Myocyte (in vitro differentiated cells): ENCODE measurements around the gene BRD2. TPM values are rescaled to one million over a fixed set of nuclear protein-coding genes. Genes with fewer than 3 reads are reported as not detected.
"Not testable (repeated sequence)": the region's sequence is repeated elsewhere in the genome, so short reads cannot be mapped to it uniquely, and the experiment has no call there.

Source experiments
- DNase-seq: peaks from one replicate; pipeline ENCODE4 v3.0.0-alpha.2; 2012; ENCODE audit warnings: low read depth
- polyA plus RNA-seq: library from polyadenylated mRNA; unstranded; fragments of >200 nt; gene quantifications from one replicate; pipeline ENCODE4 v1.2.1, GENCODE V29; 2012; ENCODE audit warnings: missing spikeins
- total RNA-seq: library from RNA; depleted of rRNA; stranded (reverse); fragments of >200 nt; gene quantifications from 2 replicates; pipeline ENCODE4 v1.2.3, GENCODE V29; 2014

The BRD2 gene
- total RNA-seq = 108 and 112 TPM in 2 replicates
- 126 TPM for polyA plus RNA-seq

DNA sequence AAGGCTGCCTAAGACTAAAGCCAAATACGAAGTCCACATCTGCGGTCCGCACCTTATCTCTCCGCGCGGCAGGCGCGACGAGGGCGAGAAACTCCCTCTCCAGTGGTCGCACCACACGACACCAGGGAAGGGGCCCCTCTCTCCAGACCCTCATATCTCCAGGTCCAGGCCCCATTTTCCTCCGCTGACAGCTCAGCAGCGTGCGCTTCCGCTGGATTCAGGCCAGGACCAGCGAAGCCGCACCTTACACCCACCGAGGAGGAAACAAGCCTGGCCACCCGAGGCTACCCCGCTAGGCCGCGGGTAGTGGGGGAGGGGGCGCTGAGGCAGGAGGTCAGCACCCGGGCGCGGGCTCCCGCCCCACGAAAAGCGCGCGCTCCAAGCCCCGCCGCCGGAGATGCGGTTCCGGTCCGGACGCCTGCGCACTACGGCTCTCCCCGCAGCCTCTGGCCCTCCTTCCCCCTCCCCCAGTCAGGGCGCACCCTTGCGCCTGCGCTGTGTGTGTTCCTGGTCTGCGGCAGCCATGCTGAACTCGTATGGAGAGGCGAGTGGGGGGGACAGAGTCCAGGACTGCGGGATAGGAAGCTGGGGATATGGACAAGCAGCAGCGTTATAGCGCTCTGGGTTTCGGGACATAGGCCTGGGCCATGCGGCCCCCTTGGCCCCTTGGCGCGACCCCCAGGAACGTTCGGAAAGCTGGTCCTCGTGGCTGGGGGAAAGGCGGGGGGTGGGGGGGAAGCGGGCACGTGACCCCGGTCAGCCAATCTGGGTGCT is at the start of gene BRD2:
Gene BRD2 (plus strand): TSS at position 502 of the 774 bp plus-strand sequence. CDS start 4,305 bp downstream, outside the sequence.
- DNase-seq = peak; percentile 98

DNA sequence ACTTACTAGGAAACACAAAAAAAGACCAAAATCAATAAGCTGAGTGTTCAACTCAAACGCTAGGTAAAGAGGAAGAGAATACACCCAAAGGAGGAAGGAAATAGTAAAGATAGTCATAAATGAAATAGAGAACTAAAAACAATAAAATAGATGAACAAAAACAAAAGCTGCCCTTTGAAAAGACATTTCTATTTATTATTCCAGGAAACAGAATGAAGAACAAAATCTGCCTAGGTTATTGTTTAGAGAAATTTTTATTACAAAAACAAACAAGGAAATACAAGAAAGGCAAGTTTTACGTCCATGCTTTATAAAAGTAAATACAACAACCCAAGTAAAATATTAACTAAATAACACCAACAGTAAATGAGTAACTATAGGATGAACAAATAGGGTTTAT is 47.7 kb upstream of the BRD2 start:
- no peak for DNase-seq

GRCh38 chr6:32922083-32922482 is 46.3 kb upstream of the BRD2 start:
- DNase-seq = no peak

- no peak for DNase-seq
Measured at GRCh38 chr6:32931211-32931610, 37.2 kb upstream of the BRD2 start.

GRCh38 chr6:32932132-32932868 is 36.1 kb upstream of the BRD2 start:
- peak; percentile 4 for DNase-seq

- DNase-seq = peak; percentile 81
Measured at GRCh38 chr6:32933661-32934085, 34.7 kb upstream of the BRD2 start.

DNA sequence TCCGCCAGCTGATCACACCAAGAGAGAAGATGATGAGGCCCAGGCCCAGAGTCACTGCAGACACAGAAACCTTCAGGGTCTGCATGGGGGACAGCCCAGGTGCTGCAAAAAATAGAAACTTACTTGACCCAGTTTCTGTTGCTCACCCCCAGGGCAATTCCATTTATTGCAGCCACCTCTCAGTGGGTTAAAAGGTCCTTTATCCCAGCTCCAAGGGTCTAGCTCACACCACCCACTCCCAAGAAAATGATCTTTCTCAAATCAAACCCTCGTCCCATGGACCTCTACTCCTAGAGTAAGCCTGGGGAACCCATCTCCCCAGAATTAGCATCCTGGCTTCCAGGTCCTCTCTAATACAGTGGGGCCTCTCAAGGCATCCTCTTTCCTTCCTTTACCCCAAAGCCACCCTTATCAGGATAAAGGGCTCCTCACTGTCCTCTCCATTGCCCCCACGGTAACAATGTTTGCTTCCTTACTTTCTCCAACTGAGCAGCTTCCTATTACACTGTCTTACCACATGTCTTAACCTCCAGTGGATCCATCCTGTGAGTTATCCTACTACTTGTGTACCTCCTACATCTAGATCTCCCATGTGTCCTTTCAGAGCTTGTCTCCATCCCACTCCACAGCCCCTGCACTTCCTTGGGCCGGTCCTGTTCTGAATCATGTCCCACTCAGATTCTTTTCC is 32.7 kb upstream of the BRD2 start:
- DNase-seq = no peak

DNA sequence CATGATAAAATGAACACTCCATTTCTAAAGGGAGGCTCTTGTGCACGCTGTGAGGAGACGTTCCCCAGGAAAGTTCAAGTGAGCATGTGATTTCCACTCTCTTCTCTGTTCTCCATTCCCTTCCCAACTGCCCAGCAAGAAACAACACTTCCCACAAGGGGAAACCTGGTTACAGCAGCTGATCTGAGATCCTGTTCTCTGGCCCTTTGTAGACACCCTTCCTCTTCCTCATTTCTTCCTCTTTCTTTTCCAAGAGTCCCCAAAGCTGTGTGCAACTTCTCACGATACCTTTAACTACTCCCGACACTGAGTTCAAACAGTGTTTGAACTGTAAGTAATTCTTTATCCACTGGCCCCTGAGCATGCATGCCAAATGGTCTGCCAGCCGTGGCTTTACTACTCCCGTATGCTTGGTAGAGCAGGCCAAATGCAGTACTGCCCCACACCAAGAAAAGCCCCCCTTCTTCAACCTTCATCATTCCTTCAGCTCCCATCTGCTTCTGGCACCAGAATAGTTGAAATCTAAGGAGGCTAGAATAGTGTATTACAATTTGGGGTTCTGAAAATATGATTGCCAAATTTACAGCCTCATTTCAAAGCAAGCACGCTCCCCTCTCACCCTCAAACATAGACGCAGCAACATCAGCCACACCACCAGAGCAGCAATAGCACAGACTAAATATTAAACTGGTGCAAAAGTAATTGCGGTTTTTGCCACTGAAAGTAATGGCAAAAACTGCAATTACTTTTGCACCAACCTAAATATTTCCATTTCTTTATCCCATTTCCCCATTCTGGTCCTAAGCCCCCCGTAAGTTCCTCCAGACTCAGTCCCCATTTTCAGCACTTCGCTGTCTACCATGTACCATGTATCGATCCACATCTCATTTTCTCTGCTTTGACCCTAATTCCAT is 31.9 kb upstream of the BRD2 start:
- DNase-seq = no peak

- no peak for DNase-seq
Measured at GRCh38 chr6:32937230-32937633, 31.2 kb upstream of the BRD2 start.

DNA sequence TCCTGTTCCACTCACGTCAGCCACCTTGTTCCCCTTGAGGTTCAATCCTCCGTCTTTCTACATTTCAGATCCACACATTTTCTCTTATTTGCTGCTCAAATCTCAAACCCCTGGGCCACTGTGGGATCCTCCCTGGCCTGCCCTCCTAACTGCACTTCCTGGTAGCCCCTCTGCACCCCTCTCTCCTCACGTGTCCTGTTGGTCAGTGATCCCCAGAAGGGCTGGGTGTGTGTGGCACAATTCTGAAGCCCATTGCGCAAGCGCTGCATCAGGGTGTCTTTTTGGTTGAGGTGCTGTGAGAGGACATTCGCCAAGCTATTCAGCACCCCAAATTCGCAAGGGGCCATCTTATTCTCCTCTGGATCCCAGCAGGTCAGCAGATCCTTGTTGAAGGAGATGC is 29.9 kb upstream of the BRD2 start:
- no peak for DNase-seq

- DNase-seq = peak; percentile 79
Measured at GRCh38 chr6:32940656-32941213, 27.7 kb upstream of the BRD2 start, which contains the start of gene HLA-DMB. Gene HLA-DMB, minus strand, starts transcription at chr6:32941028. Its CDS starts 221 bp downstream, at chr6:32940807.

DNA sequence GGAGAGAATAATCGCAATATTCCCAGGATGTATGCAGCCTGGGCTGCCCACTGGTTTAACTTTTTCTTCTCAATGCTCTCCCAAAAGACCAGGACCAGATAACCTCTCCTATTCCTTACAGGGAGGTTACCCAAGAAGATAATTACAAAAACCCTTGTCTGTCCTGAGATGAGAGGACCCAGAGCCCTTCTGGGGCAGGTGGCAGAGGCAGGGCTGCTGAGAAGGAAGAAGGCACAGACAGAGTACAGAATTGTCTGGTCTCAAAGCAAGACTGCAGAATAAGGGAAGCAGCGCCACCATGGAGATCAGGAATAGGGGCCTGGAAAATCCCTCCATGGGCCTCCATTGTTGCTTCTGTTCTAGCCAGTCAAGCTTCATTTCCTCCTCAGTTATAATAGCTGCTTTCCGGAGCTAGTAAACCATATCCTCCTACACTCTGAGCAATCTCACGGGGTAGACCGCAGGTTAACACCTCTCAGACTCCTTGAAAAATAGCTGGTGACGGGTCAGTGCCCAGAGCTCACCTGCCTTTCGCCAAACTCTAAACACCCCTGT is 27.1 kb upstream of the BRD2 start:
- DNase-seq = no peak

DNA sequence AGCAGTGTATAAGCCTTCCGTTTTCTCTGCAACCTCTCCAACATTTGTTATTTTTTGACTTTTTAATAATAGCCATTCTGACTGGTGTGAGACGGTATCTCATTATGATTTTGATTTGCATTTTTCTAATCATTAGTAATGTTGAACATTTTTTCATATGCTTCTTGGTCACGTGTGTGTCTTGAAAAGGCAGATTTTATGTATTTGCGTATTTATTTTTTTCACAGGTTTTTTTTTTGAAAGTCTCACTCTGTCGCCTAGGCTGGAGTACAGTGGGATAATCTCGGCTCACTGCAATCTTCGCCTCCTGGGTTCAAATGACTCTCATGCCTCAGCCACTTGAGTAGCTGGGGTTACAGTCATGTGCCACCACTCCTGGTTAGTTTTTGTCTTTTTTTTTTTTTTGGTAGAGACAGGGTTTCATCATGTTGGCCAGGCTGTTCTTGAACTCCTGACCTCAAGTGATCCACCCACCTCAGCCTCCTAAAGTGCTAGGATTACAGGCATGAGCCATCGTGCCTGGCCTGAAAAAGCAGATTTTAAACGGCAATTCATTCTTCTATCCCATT is 25.8 kb upstream of the BRD2 start:
- not testable (repeated sequence) for DNase-seq

DNA sequence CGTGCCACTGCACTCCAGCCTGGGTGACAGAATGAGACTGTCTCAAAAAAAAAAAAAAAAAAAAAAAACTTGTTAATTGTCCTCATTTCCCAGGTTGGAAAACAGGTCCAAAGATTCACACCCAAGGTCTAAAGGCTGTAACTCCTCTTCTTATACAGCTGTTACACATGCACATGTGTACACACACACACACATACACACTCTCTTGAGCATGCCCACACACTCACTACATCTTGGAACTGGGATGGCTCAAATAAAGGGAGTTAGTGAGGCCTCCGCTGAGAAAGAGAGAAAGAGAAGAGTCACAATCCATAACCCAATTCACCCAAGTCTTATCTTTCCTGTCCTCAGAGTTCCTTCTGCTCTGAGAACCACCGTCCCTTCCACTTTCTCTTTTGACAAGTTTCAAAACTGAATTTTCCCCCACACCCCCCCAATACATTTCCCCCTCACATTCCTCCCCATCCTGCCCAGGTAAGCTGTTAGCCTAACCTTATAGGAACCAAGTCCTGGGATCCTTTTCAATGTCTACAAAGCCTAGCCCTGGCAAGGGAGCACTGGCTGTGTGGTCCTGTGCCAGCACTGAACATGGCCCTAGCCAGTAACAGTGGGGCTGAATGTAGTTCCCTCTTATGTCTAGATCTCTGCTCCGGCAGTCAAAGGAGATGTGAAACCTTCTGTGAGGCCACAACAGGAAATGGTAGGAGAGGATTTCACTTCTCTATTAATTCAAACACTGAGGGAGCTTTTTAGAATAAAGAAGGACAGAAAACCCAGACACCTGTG is 24.3 kb upstream of the BRD2 start:
- DNase-seq = no peak

DNA sequence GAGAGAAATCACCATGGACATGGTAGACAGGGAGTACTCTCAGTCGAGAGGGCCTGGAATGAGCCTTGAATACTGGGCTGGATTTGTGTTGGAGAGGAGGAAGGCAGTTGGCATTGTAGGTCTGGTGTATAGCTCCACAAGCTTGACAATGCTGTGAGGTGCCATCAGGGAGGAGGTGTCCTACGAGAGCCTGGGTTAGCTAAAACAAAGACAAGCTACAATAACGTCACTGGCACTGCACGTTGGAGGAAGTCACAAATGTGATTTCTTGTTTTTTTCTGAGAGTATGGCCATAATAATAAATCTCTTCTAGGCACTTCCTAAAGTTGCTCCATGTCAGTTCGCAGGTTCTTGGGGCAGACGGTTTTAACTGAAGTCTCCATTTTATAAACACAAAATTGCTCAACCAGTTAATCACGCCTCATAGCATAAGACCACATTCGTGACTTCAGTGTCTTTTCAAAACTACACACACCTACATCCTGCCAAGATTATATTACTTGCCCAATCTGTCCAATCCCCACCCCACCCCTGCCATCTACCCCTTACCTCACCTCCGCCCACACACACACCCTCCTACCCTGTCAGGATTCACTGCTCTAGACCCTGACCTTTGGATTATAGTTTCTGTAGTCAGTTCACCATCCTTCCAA is 23.2 kb upstream of the BRD2 start:
- no peak for DNase-seq

GRCh38 chr6:32945953-32946352 is 22.4 kb upstream of the BRD2 start:
- DNase-seq = no peak

DNA sequence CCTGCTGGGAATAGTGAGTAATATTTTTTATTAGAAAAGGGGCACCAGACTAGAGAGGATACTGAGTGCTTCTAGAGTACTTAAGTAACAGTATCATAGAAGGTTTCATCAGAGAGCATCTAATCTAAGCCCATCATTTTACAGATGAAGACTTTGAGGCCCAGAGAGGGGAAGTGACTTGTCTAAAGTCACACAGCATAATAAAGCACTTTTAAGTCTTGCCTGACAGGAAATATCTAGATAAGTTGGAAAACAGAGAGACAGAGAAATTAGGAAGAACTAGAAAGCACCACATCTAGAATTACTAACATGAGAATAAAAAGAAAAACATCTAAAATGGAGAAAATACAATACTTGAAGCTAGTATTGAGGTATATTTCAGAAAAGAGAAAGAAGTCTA is 21.5 kb upstream of the BRD2 start:
- no peak for DNase-seq
